Measurements from ENCODE around the gene PCYOX1L.
"Not testable (repeated sequence)": the region's sequence is repeated elsewhere in the genome, so short reads cannot be mapped to it uniquely, and the experiment has no call there.

PCYOX1L gene

DNA sequence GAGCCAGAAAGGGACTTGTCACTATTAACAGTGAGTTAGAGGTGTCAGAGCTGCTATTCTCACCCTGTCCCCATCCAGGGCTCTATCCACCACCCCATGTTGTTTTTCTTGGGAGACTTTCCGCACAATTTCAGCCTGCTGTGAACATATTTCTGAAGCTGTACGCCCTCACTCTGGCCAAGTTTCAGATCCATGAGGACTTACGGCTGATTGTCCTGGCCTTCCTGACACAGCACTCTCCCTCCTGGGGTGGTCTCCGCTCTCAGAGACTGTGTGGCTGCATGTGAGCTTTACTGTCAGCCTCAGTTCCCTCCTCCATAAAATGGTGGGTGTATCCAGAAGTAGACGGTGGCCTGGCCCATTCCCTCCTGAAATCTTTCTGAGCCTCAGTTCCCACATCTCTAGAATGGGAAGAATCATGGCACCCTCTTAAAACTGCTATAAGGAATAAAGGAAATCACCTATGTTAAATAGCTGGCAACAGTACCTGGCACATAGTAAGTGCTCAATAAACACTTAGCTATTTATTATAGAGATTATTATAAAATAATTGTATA, 22.1 kb downstream of the PCYOX1L start:
- DNase-seq (ENCODE audit: low spot score in 2 of 2), result no peak
- Mint-ChIP-seq H3K36me3 (peaks cover 2% of the 10 kb centered on the region), H3K4me1 (peaks cover 4% of the 10 kb centered on the region), H3K27ac (no peak overlapping the region), H3K27me3 (no peaks in the 10 kb centered on the region), H3K9me3 (no peaks in the 10 kb centered on the region), H3K4me3 (no peak overlapping the region)
- no peak for ATAC-seq (ENCODE audit: low read depth)

DNA sequence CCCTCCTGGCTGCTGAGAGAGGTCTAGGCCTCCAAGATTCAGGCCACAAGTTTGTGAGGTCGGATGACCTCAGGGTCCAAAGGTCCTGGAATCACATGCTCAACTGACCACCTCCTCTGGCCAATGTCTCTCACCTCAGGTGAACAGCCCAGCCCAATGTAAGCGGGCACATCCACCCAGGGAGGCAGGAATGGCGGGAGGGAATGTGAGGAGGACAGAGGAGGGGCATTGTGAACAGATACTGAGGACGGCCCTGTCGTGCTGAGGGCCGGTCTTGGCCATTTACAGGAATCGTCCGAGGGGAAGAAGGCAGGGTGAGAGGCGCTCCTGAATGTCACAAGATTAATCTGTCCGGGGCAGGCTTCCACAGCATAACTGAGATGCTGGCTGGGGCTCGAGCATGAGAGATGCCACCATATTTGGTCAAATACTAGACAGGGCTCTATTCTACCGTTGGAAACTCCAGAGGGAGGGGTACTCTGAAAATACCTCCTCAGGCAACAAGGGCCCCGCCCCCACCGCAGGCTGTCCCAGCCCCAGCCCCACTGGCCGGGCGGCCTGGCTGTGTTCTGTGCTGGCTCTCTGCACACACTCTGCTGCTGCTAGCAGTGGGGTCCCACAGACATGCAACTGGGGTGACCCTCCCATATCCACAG, 22.7 kb downstream of the PCYOX1L start:
- DNase-seq (ENCODE audit: low spot score in 2 of 2) (no peak), ATAC-seq (ENCODE audit: low read depth) (no peak)
- no peaks in the 10 kb centered on the region for H3K9me3 Mint-ChIP-seq
- peaks cover 4% of the 10 kb centered on the region for H3K4me1 Mint-ChIP-seq
- H3K36me3 Mint-ChIP-seq, result peaks cover 2% of the 10 kb centered on the region
- H3K27me3 Mint-ChIP-seq, result no peaks in the 10 kb centered on the region
- H3K27ac Mint-ChIP-seq, result no peak overlapping the region
- no peak overlapping the region for H3K4me3 Mint-ChIP-seq

DNA sequence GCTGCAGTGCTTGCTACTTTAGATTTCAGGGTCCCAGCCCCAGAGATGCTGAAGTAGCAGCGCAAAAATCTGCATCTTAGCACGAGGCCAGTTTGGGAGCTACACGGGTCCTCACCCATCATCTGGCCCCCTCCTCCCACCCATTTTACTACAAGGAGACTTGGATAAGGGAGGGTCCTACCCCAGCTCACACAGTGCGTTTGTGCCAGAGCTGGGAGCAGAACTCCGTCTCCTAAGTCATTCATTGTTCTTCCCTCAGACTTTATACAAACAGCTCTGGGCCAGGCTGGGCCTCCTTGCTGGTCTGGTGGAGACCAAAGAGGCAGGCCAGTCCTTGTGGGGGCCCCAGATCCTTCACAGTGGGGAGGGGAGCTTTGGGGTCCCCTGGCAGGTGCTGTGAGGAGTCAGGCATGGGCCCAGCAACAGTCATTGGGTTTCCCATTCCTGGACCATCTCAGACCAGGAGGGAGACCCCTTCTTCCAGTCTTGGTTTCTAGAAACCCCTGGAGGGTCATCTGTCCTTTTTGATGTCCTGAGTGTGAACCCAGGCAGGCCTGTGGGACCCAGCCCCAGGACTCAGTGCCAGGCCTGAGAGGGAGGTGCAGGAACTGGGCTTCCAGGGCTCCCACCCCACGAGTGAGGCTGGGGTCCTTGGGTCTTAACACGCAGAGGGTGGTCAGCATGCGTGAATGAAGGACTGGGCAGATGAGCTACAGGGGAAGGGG, 23.6 kb downstream of the PCYOX1L start:
- no peaks in the 10 kb centered on the region for H3K9me3 Mint-ChIP-seq
- DNase-seq (ENCODE audit: low spot score in 2 of 2) (no peak), ATAC-seq (ENCODE audit: low read depth) (no peak)
- peaks cover 2% of the 10 kb centered on the region for H3K36me3 Mint-ChIP-seq
- H3K4me1 Mint-ChIP-seq, result peaks cover 4% of the 10 kb centered on the region
- H3K27me3 Mint-ChIP-seq, result no peaks in the 10 kb centered on the region
- H3K27ac Mint-ChIP-seq, result no peak overlapping the region
- no peak overlapping the region for H3K4me3 Mint-ChIP-seq

DNA sequence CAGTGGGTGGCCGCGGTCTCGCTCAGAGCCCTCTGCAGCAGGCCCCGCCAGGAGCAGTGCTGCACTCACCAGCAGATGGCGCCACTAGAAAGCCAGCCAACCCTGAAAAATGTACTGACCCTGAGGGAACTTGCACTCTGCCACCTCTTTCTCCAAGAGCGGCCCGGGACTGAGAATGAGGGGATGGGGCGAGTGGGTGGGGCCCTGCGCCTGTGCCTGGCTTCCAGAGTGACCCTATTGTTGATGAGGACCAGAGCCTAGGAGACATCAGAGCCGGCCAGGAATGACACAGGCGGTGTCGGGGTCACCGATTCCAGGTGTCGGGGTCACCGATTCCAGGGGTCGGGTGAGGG, 24.1 kb downstream of the PCYOX1L start:
- DNase-seq (ENCODE audit: low spot score in 2 of 2), result peak; percentile 63 to 76
- H3K27ac Mint-ChIP-seq, result no peak overlapping the region
- no peaks in the 10 kb centered on the region for H3K9me3 Mint-ChIP-seq
- H3K4me1 Mint-ChIP-seq, result peaks cover 4% of the 10 kb centered on the region
- H3K4me3 Mint-ChIP-seq, result no peak overlapping the region
- H3K27me3 Mint-ChIP-seq, result no peaks in the 10 kb centered on the region
- peaks cover 2% of the 10 kb centered on the region for H3K36me3 Mint-ChIP-seq
- ATAC-seq (ENCODE audit: low read depth), result peak; percentile 89

DNA sequence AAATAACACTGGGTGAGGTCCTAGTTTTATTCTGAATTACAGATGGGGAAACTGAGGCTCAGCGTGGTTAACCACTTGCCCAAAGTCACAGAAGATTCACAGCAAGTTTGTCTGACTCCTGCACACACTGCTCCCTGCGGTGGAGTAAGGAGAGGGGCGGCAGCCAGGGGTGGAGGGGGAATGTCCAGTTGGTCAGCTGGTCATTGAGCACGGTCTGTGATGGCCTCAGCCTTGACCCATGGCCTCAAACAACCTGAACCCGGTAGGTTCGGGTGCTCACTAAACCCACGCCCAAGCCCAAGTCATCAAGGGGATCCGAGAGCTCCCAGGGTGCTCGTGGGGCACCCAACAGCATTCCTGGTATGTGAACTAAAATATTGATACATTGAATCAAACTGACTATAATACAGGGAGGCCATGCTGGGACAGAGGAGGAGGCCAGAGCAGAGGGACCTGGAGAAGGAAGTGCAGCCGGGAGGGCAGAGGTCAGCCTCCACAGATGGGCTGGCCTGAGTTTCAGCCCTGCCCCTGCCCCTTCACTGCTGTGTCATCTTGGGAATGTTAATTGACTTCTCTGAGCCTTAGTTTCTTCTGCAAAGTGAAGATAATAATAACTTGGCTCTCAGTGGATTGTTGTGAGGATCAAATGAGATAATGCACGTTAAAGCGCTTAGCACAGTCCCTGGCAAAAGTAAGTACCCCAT, 24.8 kb downstream of the PCYOX1L start:
- peaks cover 4% of the 10 kb centered on the region for H3K4me1 Mint-ChIP-seq
- H3K36me3 Mint-ChIP-seq, result no peaks in the 10 kb centered on the region
- no peak overlapping the region for H3K4me3 Mint-ChIP-seq
- H3K27ac Mint-ChIP-seq, result no peak overlapping the region
- no peaks in the 10 kb centered on the region for H3K9me3 Mint-ChIP-seq
- DNase-seq (ENCODE audit: low spot score in 2 of 2) (no peak), ATAC-seq (ENCODE audit: low read depth) (no peak)
- no peaks in the 10 kb centered on the region for H3K27me3 Mint-ChIP-seq

DNA sequence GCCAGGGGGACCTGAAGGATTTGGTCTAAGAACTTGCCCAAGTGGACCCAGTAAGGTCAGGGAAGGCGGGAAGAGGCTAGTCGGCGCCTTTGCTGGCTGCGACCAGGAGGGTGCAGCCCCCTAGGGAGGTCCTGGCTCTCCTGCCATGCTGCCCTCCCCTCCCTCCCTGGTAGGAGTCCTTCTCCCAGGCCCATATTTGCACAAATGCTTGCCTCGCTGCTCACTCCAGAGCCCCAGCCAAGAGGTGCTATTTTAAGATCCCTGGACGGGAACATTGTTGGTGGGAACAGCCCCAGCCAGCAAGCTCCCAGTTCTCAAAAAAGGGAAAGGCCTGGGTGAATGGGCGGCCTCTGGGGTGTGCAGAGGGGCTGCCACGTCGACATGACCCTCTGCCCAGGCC, 25.6 kb downstream of the PCYOX1L start:
- Mint-ChIP-seq H3K4me3 (no peak overlapping the region), H3K9me3 (no peaks in the 10 kb centered on the region), H3K27ac (no peak overlapping the region)

DNA sequence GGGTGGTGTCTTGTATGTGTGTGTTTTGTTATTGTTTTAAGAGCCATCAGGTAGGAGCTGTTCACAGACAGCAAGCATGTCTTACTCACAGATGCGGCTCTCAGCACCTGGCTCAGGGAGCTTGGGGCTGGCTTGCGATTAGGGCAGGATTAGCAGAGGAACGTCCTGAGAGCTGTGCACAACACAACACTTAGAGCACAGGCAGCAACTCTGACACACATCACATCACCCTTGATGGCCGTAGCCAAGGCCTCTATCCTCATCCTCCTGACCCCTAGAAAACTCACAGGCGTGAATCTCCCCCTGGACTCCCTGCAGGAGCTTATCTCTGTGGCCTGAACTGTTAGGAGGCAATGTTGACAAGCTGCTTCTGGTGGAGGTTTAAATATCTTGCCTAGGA, 28.3 kb downstream of the PCYOX1L start:
- no peak overlapping the region for H3K27ac Mint-ChIP-seq
- DNase-seq (ENCODE audit: low spot score in 2 of 2) (no peak), ATAC-seq (ENCODE audit: low read depth) (no peak)
- H3K4me3 Mint-ChIP-seq, result no peak overlapping the region
- H3K27me3 Mint-ChIP-seq, result no peaks in the 10 kb centered on the region
- no peaks in the 10 kb centered on the region for H3K36me3 Mint-ChIP-seq
- H3K9me3 Mint-ChIP-seq, result no peaks in the 10 kb centered on the region
- peaks cover 4% of the 10 kb centered on the region for H3K4me1 Mint-ChIP-seq

More for the DNA sequence above, 25.6 kb downstream of the PCYOX1L start:
- no peaks in the 10 kb centered on the region for H3K36me3 Mint-ChIP-seq
- no peaks in the 10 kb centered on the region for H3K27me3 Mint-ChIP-seq
- DNase-seq (ENCODE audit: low spot score in 2 of 2) (no peak), ATAC-seq (ENCODE audit: low read depth) (no peak)
- peaks cover 4% of the 10 kb centered on the region for H3K4me1 Mint-ChIP-seq

DNA sequence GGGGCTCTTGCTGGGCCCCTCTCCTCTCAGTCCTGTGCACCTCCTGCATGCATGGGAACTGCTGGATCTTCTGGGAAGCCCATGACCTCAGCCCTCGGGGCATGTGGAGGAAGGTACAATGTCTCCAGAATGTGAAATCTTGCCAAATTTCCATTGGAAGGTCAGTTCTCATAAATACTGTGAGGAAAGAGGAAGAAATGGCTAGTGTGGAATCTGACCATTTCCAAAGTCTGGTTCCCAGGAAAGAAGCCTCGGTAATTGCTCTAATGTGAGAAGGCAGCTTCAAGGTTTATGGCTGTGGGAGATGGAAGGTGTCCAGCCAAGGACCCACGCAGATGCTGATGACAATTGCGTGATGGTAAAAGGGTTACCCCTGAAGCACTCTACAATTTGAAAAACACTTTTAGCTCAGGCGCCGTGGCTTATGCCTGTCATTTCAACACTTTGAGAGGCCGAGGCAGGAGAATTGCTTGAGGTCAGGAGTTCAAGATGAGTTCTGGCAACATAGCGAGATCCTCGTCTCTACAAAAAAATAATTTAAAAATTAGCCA, 29.3 kb downstream of the PCYOX1L start:
- no peak for ATAC-seq (ENCODE audit: low read depth)
- no peak overlapping the region for H3K4me3 Mint-ChIP-seq
- H3K27me3 Mint-ChIP-seq, result no peaks in the 10 kb centered on the region
- no peak for DNase-seq (ENCODE audit: low spot score in 2 of 2)
- no peaks in the 10 kb centered on the region for H3K9me3 Mint-ChIP-seq
- H3K27ac Mint-ChIP-seq, result no peak overlapping the region
- no peaks in the 10 kb centered on the region for H3K4me1 Mint-ChIP-seq
- H3K36me3 Mint-ChIP-seq, result no peaks in the 10 kb centered on the region

DNA sequence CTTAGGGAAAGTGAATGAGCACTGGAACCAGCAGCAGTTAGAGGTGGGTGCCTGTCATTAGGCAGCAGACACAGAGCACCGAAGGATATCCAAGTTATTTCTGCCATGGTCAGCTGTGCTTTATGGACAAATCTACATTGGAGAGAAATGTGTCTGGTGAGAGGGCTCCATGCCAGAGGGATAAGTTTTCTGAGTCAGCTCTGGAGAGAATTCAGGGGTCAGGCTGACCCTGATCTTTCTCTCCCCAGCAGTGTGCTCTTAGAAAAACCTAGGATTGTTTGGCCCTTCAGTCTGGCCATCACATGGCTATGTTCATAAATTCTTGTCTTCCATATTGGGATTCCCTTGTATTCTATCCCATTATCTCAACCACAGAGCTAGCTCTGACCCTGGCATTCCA, 30.1 kb downstream of the PCYOX1L start:
- Mint-ChIP-seq H3K27ac (no peak overlapping the region), H3K4me3 (no peak overlapping the region), H3K36me3 (no peaks in the 10 kb centered on the region), H3K27me3 (no peaks in the 10 kb centered on the region), H3K9me3 (no peaks in the 10 kb centered on the region), H3K4me1 (no peaks in the 10 kb centered on the region)
- DNase-seq (ENCODE audit: low spot score in 2 of 2) (no peak), ATAC-seq (ENCODE audit: low read depth) (no peak)

DNA sequence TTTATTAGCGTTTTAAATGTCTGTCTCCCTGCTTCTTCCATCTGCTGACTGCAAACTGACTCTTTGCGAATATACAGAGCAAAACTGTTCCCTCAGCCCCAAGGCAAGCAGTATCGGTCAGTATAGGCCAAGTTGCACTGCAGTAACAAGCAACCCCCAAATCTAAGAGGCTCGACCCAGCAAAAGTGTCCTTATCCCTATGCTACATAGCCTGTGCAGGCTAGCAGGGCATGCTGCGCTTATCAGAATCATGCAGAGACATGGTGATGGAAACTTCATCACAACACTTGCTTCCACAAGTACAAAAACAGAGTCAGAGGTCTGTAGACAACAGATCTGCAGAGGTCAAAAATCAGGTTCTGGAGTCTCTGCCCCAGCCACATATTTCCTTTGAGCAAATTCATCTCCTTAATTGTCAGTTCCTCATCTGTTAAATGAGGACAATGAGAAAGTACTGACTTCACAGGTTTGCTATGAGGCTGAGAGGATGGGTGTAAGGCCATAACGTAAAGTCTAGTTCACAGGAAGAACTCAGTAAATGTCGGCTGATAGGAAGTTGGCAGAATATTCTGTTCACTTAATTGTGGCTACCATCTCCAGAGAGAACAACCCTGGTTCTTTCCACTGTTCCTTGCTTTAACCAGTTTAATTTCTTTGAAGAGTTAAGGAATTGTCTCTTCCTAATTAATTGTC, 30.8 kb downstream of the PCYOX1L start:
- Mint-ChIP-seq H3K27ac (no peak overlapping the region), H3K27me3 (no peaks in the 10 kb centered on the region), H3K4me3 (no peak overlapping the region), H3K9me3 (no peaks in the 10 kb centered on the region), H3K36me3 (no peaks in the 10 kb centered on the region), H3K4me1 (no peaks in the 10 kb centered on the region)
- ATAC-seq (ENCODE audit: low read depth) (no peak), DNase-seq (ENCODE audit: low spot score in 2 of 2) (no peak)

DNA sequence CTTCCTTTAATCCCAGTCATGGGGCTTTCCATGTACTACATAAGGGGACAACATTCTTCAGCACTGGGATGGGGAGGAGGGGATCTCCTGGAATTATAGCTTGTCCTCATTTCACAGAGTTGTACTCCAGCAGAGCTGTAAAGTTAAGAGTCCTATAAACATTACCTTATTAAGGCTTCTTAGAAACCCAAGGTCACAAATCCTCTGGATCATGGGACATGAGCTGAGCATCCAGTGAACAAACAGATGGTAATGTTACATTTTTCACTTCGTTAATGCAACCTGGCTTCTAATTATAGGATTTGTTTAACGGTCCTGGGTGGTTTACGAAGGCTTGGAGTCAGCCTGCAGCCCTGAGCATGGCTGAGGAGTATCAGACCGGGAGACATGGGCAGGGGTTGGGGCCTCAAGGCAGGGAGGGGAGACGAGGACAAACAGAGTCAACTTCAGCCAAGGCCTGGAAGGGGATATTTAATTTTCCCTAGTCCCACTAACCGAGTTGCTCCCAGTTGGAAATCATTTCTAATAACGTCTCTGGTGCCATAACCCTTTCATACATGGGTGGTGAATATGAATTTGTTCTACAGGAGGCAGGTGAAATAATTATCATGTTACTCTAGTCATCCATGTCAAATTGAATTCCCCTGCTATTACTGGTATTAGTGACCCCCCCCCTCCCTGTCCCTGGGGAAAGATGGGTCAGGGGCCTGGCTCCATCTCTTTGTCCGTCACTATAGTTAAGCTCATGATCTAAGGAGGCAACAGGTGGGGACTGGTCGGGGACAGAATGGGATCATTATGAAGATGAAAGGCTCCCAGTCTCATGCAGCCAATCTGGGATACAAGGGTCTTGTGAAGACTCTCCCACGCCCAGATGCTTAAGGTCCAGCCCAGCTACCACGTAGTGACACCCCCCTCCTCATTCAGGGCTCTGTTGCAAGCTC, 32.0 kb downstream of the PCYOX1L start:
- Mint-ChIP-seq H3K9me3 (no peaks in the 10 kb centered on the region), H3K27me3 (no peaks in the 10 kb centered on the region), H3K4me3 (no peak overlapping the region), H3K27ac (no peak overlapping the region), H3K4me1 (no peaks in the 10 kb centered on the region), H3K36me3 (no peaks in the 10 kb centered on the region)
- ATAC-seq (ENCODE audit: low read depth) (no peak), DNase-seq (ENCODE audit: low spot score in 2 of 2) (no peak)

DNA sequence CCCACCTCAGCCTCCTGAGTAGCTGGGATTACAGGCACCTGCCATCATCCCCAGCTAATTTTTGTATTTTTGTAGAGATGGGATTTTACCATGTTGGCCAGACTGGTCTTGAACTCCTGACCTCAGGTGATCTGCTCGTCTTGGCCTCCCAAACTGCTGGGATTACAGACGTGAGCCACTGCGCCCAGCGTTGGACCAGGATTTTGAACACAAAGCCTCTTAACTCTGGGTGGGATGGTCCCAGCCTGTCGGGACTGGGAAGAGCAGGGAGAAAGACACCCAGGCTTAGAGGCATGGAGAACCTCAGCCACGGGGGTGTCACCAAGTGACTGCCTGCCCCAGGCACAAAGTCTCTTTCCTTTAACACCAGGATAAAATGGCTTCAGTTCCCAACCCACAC, 33.2 kb downstream of the PCYOX1L start:
- not testable (repeated sequence) for H3K4me1 Mint-ChIP-seq; ATAC-seq (ENCODE audit: low read depth); H3K9me3 Mint-ChIP-seq; H3K27me3 Mint-ChIP-seq; H3K27ac Mint-ChIP-seq; H3K36me3 Mint-ChIP-seq; DNase-seq (ENCODE audit: low spot score in 2 of 2); H3K4me3 Mint-ChIP-seq

DNA sequence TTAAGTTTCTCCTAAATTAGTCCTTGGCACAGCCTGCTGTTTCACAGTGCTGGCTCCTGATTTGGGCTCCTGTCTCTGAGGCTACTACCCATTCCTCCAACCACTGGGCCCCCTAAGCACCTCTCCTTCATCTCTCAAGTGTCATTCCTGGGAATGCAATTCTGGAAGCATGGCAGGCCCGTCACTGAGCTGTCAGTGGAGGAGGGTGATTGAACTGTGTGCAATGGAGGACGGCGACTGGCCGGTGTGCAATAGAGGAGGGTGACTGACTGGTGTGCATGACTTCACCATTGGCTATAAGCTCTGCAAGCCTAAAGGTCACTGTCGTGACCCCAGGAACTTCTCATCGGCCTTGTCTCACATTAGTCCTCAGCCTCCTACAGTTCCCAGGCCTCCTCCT, 33.7 kb downstream of the PCYOX1L start:
- no peaks in the 10 kb centered on the region for H3K4me1 Mint-ChIP-seq
- no peaks in the 10 kb centered on the region for H3K27me3 Mint-ChIP-seq
- H3K27ac Mint-ChIP-seq, result no peak overlapping the region
- ATAC-seq (ENCODE audit: low read depth) (no peak), DNase-seq (ENCODE audit: low spot score in 2 of 2) (no peak)
- no peak overlapping the region for H3K4me3 Mint-ChIP-seq
- H3K36me3 Mint-ChIP-seq, result no peaks in the 10 kb centered on the region
- no peaks in the 10 kb centered on the region for H3K9me3 Mint-ChIP-seq
